ENCODE results near the gene CYP4A22.
"Not testable (repeated sequence)": the region's sequence is repeated elsewhere in the genome, so short reads cannot be mapped to it uniquely, and the experiment has no call there.

The CYP4A22 gene

GRCh38 chr1:47192458-47193384 is 55.5 kb downstream of the CYP4A22 start:
- no peak for DNase-seq (ENCODE audit: extremely low read depth, insufficient read length)
- Histone ChIP-seq H3K4me3 (replicated peaks; ENCODE audit: low read depth, low read length) (no peak overlapping the region), H3K36me3 (ENCODE audit: control insufficient read depth, insufficient read depth, low read length) (no peaks in the 10 kb centered on the region), H3K27me3 (replicated peaks; ENCODE audit: control insufficient read depth, insufficient read depth, low read length) (peaks cover 2% of the 10 kb centered on the region; the same call in 1 of the 2 replicates)
- peak; percentile 96 for TF ChIP-seq CTCF (IDR thresholded peaks at IDR 0.05; ENCODE audit: insufficient read depth, low read length, poor library complexity, severe bottlenecking)

DNA sequence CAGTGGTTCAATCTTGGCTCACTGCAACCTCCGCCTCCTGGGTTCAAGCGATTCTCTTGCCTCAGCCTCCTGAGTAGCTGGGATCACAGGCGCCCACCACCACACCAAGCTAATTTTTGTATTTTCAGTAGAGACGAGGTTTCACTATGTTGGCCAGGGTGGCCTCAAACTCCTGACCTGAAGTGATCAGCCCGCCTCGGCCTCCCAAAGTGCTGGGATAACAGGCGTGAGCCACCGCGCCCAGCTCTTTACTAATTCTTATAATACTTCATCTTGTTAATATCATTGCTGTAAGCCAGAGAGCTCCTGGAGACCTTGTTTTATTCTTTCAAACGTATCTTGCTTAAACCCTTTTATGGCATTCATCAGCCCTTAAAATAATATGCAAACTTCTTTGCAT is 56.3 kb downstream of the CYP4A22 start:
- H3K4me3 ChIP-seq (replicated peaks; ENCODE audit: low read depth, low read length); DNase-seq (ENCODE audit: extremely low read depth, insufficient read length); H3K27me3 ChIP-seq (replicated peaks; ENCODE audit: control insufficient read depth, insufficient read depth, low read length); H3K36me3 ChIP-seq (ENCODE audit: control insufficient read depth, insufficient read depth, low read length): not testable (repeated sequence)

DNA sequence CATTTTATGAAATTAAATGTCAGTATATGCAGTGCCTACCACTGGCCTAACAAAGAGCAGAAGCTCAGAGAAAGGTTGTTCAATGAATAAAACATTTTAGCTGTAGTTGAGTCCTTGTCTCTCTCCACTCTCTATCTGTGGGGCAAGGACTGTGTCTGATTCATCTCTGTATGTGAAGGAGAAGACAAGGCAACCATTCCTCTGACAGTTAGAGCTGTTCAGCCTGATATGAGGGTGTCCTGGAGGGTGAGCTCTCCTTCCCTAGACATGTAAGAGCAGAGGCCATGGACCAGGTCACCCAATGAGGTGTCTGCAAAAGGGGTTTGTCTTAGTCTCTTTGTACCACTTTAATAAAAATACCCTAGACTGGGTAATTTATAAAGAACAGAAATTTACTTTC is 57.1 kb downstream of the CYP4A22 start:
- TF ChIP-seq CTCF (IDR thresholded peaks at IDR 0.05; ENCODE audit: insufficient read depth, low read length, poor library complexity, severe bottlenecking) = no peak
- Histone ChIP-seq H3K4me3 (replicated peaks; ENCODE audit: low read depth, low read length) (no peak overlapping the region), H3K36me3 (ENCODE audit: control insufficient read depth, insufficient read depth, low read length) (no peaks in the 10 kb centered on the region), H3K27me3 (replicated peaks; ENCODE audit: control insufficient read depth, insufficient read depth, low read length) (peaks cover 2% of the 10 kb centered on the region; the same call in 1 of the 2 replicates)
- no peak for DNase-seq (ENCODE audit: extremely low read depth, insufficient read length)

GRCh38 chr1:47195981-47196380 is 58.7 kb downstream of the CYP4A22 start:
- not testable (repeated sequence) for H3K4me3 ChIP-seq (replicated peaks; ENCODE audit: low read depth, low read length); H3K36me3 ChIP-seq (ENCODE audit: control insufficient read depth, insufficient read depth, low read length); DNase-seq (ENCODE audit: extremely low read depth, insufficient read length); H3K27me3 ChIP-seq (replicated peaks; ENCODE audit: control insufficient read depth, insufficient read depth, low read length)

DNA sequence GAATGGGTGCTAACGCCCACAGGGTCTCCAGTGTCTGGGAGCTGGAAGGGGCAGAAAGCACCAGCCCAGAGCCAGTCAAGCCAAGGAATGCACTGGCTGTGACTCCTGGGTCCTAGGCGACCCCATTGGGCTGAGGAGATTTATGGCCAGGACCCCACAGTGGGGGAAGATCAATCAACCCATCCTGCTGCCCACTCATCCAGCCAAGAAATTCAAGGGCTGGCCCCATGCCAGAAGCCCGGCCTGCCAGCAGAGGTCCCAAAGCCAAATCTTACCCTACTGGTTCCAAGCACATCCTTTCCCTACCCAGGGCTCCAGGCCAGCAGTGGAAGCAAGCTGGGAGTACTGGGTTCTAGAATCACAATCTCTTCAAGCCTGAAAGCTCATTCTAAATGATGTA is 59.4 kb downstream of the CYP4A22 start:
- no peak for TF ChIP-seq CTCF (IDR thresholded peaks at IDR 0.05; ENCODE audit: insufficient read depth, low read length, poor library complexity, severe bottlenecking)
- DNase-seq (ENCODE audit: extremely low read depth, insufficient read length) = no peak

DNA sequence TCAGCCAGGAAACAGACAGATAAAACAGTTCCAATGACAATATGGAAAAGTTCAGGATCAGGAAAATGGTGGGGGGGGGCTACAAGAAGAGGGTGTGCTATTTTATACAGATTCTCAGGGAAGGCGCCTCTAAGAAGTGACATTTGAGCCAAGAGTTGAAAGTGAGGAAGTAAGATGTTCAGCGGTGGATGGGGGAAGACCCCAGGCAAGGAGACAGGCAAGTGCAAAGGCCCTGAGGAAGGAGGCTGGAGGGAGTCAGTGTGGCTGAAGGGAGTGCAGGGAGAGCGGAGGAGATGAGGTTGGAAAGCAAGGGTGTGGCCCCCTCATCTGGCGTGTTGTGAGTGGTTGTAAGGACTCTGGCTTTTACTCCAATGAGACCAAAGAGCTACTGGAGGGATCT is 61.0 kb downstream of the CYP4A22 start:
- H3K36me3 ChIP-seq (ENCODE audit: control insufficient read depth, insufficient read depth, low read length) = no peaks in the 10 kb centered on the region
- DNase-seq (ENCODE audit: extremely low read depth, insufficient read length) = no peak
- TF ChIP-seq CTCF (IDR thresholded peaks at IDR 0.05; ENCODE audit: insufficient read depth, low read length, poor library complexity, severe bottlenecking) = no peak
- H3K27me3 ChIP-seq (replicated peaks; ENCODE audit: control insufficient read depth, insufficient read depth, low read length) = peaks cover 2% of the 10 kb centered on the region; the same call in 1 of the 2 replicates
- H3K4me3 ChIP-seq (replicated peaks; ENCODE audit: low read depth, low read length) = no peak overlapping the region

More for the DNA sequence above, 59.4 kb downstream of the CYP4A22 start:
- Histone ChIP-seq H3K4me3 (replicated peaks; ENCODE audit: low read depth, low read length) (no peak overlapping the region), H3K36me3 (ENCODE audit: control insufficient read depth, insufficient read depth, low read length) (no peaks in the 10 kb centered on the region), H3K27me3 (replicated peaks; ENCODE audit: control insufficient read depth, insufficient read depth, low read length) (peaks cover 2% of the 10 kb centered on the region; the same call in 1 of the 2 replicates)

Data from GM06990 (cell line).